GM18873 (cell line): ENCODE results near the gene TNFSF4.
"Not testable (repeated sequence)": the region's sequence is repeated elsewhere in the genome, so short reads cannot be mapped to it uniquely, and the experiment has no call there.

ENCODE experiments used
- ATAC-seq: cut with Tn5 transposase; IDR thresholded peaks from one replicate; pipeline ENCODE4 v1.9.1; 2021; ENCODE audit warnings: mild to moderate bottlenecking, moderate library complexity, moderate number of reproducible peaks; ENCODE audit not compliant: unreplicated experiment, low FRiP score

The TNFSF4 gene

GRCh38 chr1:173168941-173169340 lies 38.2 kb downstream of the TNFSF4 start:
- no peak for ATAC-seq

- ATAC-seq: no peak
Observed at GRCh38 chr1:173164686-173165085, 42.4 kb downstream of the TNFSF4 start.

- ATAC-seq: no peak
Observed at GRCh38 chr1:173164178-173164577, 43.0 kb downstream of the TNFSF4 start.

GRCh38 chr1:173163222-173163621 lies 43.9 kb downstream of the TNFSF4 start:
- ATAC-seq: no peak

GRCh38 chr1:173162601-173163000 lies 44.5 kb downstream of the TNFSF4 start:
- ATAC-seq: no peak

- ATAC-seq: no peak
Observed at GRCh38 chr1:173161510-173162221, 45.5 kb downstream of the TNFSF4 start.

DNA sequence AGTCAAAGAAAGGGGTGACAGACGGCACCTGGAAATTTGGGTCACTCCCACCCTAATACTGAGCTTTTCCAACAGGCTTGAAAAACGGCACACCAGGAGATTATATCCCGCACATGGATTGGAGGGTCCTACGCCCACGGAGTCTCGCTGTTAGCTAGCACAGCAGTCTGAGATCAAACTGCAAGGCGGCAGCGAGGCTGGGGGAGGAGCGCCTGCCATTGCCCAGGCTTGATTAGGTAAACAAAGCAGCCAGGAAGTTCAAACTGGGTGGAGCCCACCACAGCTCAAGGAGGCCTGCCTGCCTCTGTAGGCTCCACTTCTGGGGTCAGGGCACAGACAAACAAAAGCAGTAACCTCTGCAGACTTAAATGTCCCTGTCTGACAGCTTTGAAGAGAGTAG lies 53.2 kb downstream of the TNFSF4 start:
- not testable (repeated sequence) for ATAC-seq

DNA sequence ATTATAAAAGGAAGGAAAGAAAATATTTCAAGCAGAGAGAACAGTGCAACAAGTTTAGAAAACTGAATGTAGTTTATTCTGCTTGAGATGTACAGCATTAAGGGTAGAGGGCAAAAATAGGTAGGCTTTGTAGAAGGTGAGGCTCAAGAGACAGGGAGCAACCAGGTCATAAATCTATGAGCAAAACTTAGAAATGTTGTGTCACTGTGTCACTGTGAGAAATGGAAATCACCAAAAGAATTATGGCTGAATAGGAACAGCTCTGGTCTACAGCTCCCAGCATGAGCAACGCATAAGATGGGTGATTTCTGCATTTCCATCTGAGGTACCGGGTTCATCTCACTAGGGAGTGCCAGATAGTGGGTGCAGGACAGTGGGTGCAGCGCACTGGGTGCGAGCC lies 53.6 kb downstream of the TNFSF4 start:
- ATAC-seq: no peak

DNA sequence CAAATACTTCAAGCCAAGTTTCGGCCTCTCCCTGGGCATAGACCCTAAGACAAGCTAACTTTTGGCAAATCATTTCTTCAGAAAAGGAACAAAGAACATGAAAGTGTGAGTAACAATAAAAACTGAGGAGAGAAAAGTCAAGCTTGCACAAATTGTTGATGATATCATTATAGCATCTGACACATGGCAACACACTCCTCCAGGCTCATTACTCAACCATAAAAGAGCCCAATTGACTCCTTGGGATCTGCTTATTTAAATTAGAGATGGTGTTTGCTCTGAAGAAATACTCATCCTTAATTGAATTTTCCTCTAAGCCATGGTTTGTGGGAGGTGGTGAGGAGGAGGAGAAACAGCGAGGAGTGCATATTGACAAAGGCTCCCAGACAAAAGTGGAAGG lies 54.5 kb downstream of the TNFSF4 start:
- no peak for ATAC-seq

- ATAC-seq: no peak
Observed at GRCh38 chr1:173150795-173151194, 56.3 kb downstream of the TNFSF4 start.

DNA sequence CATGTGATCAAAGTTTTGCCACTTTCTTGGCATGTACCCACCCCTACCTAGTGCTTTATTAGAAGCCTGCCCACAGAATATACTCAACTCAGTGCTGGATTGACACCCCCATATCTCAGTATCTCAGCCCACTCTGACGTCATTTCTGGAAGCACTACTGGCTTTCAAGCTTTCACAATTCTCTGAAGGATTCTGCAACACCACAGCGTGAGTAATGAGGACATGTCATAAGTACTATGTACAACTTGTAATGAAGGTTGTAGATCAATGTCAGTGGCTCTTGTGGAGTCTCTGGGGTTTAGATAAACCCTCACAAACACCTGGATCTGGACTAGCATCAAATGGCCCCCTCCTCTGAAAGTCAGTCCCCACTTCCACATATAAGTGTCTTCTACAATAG lies 57.2 kb downstream of the TNFSF4 start:
- ATAC-seq: no peak

- ATAC-seq: no peak
Observed at GRCh38 chr1:173148971-173149370, 58.2 kb downstream of the TNFSF4 start.

DNA sequence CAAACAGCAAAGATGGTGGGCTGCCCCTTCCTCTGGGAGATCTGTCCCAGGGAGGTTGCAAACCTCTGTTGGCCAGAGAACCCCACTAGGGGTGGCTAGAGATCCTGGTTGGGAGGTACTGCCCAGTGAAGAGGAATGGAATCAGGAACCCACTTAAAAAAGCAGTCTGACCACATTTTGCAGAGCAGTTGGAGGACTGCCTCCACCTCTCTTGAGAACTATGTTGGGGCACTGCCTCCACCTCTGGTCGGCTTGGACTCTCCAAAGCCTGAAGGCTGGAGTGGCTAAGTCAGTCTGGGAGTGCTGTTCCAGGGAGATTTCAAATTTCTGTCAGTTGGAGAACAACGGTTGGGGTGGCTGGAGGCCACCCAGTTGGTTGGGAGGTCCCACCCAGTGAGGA lies 58.6 kb downstream of the TNFSF4 start:
- ATAC-seq: no peak

- ATAC-seq: no peak
Observed at GRCh38 chr1:173140733-173141132, 66.4 kb downstream of the TNFSF4 start.

DNA sequence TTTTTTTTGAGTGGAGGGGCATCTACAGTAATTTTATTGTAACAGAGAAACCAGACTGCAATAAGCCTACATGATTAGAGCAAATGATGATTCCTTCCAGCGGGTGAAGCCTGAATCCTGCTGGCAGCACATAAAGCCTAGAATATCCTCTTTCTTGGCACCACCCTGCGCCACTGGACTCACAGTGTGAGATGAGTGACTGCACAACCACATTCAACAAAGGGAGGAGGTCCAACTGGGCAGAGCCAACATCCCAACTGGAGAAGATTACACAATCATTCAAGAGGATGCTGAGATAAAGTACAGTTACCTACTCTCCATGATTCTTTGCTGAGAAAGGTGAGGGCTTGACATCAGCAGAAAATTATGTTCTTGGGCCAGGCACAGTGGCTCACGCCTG lies 67.4 kb downstream of the TNFSF4 start:
- ATAC-seq: no peak

DNA sequence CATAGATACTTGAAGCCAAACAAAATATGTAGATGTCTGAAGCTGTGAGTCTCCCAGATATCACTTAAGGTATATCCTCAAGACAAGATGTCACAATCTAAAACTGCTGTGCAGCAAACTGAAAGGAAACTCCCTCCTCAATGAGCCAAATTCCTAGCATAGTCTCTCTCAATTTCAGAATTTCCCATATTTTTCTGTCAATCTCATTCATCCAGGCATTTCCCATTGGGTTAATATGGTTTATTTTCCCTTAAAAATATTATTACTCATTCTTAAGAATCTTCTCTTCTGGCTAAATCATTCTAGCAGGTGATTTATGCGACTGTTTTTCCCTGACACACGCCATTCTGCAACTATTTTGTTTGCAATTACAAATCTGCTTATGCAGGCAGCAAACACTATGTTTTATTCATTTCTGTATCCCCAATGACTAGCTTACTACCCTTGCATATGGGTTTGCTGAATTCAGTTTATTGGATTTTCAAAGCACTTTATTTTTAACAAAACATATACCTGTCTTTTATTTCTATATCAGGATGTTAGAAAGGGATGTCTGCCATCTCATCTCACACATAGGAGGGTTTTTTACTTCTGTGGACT lies 69.9 kb downstream of the TNFSF4 start:
- no peak for ATAC-seq

- ATAC-seq: no peak
Observed at GRCh38 chr1:173134800-173135199, 72.3 kb downstream of the TNFSF4 start.

- no peak for ATAC-seq
Observed at GRCh38 chr1:173134029-173134428, 73.1 kb downstream of the TNFSF4 start.
